ENCODE data around the gene RHEX. TPM values are rescaled to one million over a fixed set of nuclear protein-coding genes. Genes with fewer than 3 reads are reported as not detected.

Gene RHEX
- polyA plus RNA-seq, 1 of the 3 experiments (the other 2 are of a cell fraction): not detected

GRCh38 chr1:206047271-206047670 is 5.7 kb upstream of the RHEX start (continued):
- TF ChIP-seq GATA2 (CRISPR knock-in tag; IDR thresholded peaks at IDR 0.05): no peak
- TF ChIP-seq JUND (IDR thresholded peaks at IDR 0.05): no peak

- H3K4me1 ChIP-seq (ENCODE audit: control insufficient read depth in 1 of 2, insufficient read depth in 2 of 2, low read depth in 1 of 2, low read length in 1 of 2): no peaks in the 10 kb centered on the region
- no peak for DNase-seq
- H3K36me3 ChIP-seq (replicated peaks in 1 of 2; ENCODE audit: control insufficient read depth in 1 of 2, insufficient read depth in 2 of 2, low read length in 1 of 2): no peaks in the 10 kb centered on the region
- no peak overlapping the region for H3K4me2 ChIP-seq
- H3K9ac ChIP-seq: no peak overlapping the region
- POLR2A ChIA-PET: no interaction called here
- H3K27me3 ChIP-seq (ENCODE audit: insufficient read depth): peaks cover 11% of the 10 kb centered on the region; the same call in 1 of the 2 replicates
- H3K4me3 ChIP-seq (ENCODE audit: low read depth in 2 of 2, low read length in 1 of 2): no peak overlapping the region
- H3K9me2 ChIP-seq: no peaks in the 10 kb centered on the region
- H3K27ac ChIP-seq (ENCODE audit: low read depth in 2 of 2, low read length in 1 of 2): no peak overlapping the region
- CTCF ChIA-PET: interaction anchor here (1.8 kb wide), 1 partner anchor 18 kb away, joined by 9 read pairs; no protein-coding TSS in a partner anchor
- no peak for TF ChIP-seq JUND (IDR thresholded peaks at IDR 0.05)
- TF ChIP-seq NRF1 (IDR thresholded peaks at IDR 0.05; ENCODE audit: low read depth, low read length): no peak
- no peak for TF ChIP-seq GATA2 (CRISPR knock-in tag; IDR thresholded peaks at IDR 0.05)
- TF ChIP-seq TAF1 (IDR thresholded peaks at IDR 0.05; ENCODE audit: borderline replicate concordance, low read depth, low read length): no peak
- no peak for TF ChIP-seq EZH2phosphoT487 (IDR thresholded peaks at IDR 0.05; ENCODE audit: borderline replicate concordance, low read depth)
- TF ChIP-seq NFIC (IDR thresholded peaks at IDR 0.05; ENCODE audit: borderline replicate concordance): no peak
- no peak for TF ChIP-seq TEAD4 (IDR thresholded peaks at IDR 0.05; ENCODE audit: borderline replicate concordance, insufficient read depth)
- no peak for TF ChIP-seq REST (IDR thresholded peaks at IDR 0.05; ENCODE audit: low read depth, low read length)
- TF ChIP-seq MEF2A (IDR thresholded peaks at IDR 0.05; ENCODE audit: borderline replicate concordance, low read depth): no peak
- no peak for TF ChIP-seq CTCF (IDR thresholded peaks at IDR 0.05)
- no peak for TF ChIP-seq ELF1 (IDR thresholded peaks at IDR 0.05)
- TF ChIP-seq USF2 (IDR thresholded peaks at IDR 0.05; ENCODE audit: borderline replicate concordance, low read depth, low read length): no peak
- no peak for TF ChIP-seq EP300 (IDR thresholded peaks at IDR 0.05; ENCODE audit: borderline replicate concordance in 1 of 2, low read depth in 1 of 2, low read length in 1 of 2)
- no peak for TF ChIP-seq RAD21 (IDR thresholded peaks at IDR 0.05; ENCODE audit: low read length)
- TF ChIP-seq FOXM1 (IDR thresholded peaks at IDR 0.05; ENCODE audit: low read depth): no peak
- TF ChIP-seq USF1 (IDR thresholded peaks at IDR 0.05; ENCODE audit: borderline replicate concordance, low read depth): no peak
- TF ChIP-seq SMC3 (IDR thresholded peaks at IDR 0.05; ENCODE audit: low read depth, low read length): no peak
- no peak for TF ChIP-seq RXRA (IDR thresholded peaks at IDR 0.05; ENCODE audit: borderline replicate concordance, low read depth)
- TF ChIP-seq ZBTB33 (IDR thresholded peaks at IDR 0.05; ENCODE audit: borderline replicate concordance, low read depth): no peak
- no peak for TF ChIP-seq MAX (IDR thresholded peaks at IDR 0.05; ENCODE audit: low read depth)
- H3K9me3 ChIP-seq: peaks cover 6% of the 10 kb centered on the region; the same call in 1 of the 2 replicates
- no peaks in the 10 kb centered on the region for H4K20me1 ChIP-seq (ENCODE audit: insufficient read depth)
- H3K79me2 ChIP-seq (ENCODE audit: insufficient read depth): no peaks in the 10 kb centered on the region
- H3F3A ChIP-seq (replicated peaks; ENCODE audit: insufficient read depth): no peaks in the 10 kb centered on the region
- 68% methylated on average over 6 of the region's 6 CpGs for WGBS (ENCODE audit: low lambda C conversion rate)
- no peak overlapping the region for H2AFZ ChIP-seq (ENCODE audit: low read depth)
Measured at GRCh38 chr1:206048582-206048981, 4.4 kb upstream of the RHEX start.

All from SK-N-SH (cell line).